Tibial nerve (tissue), 4 donors: ENCODE results near the gene PCDH9.

Experiments used
- EP300 ChIP-seq, 2 donors: sonication (generic); formaldehyde crosslinking; IDR thresholded peaks; one replicate each; pipeline ENCODE4 v1.6.1; 2017; ENCODE audit warnings: antibody characterized with exemption in 2 of 2, mild to moderate bottlenecking in 1 of 2
- TF ChIP-seq, protein P1 (sequence below), 5 experiments: fragments of 200-600 bp in 3 of 5; fragments of 450-650 bp in 2 of 5; sonication (generic) in 3 of 5; IDR thresholded peaks; one replicate each; pipeline ENCODE4 v1.5.1; 2016 to 2019; ENCODE audit warnings: antibody characterized with exemption in 5 of 5, mild to moderate bottlenecking in 3 of 5, moderate library complexity in 2 of 5

DNA sequence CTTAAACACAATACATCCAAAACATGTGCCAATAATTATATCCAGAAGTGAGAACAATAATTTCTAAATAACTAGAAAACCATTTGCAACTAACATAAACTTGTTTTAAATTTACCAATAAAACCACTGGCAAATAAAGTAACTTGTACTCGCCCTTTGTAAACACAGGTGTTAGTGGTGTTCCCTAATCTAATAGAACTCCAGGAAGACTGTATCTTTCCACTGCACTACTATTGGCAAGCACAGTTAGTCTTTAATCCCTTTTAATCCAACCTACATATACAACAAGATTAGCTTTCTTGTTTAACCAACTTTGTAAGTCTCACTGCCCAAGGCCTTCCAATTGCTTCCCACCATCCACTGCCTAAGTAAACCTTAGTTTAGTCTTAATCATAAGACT lies 79.5 kb downstream of the PCDH9 start:
- no peak for TF ChIP-seq EP300 (IDR thresholded peaks at IDR 0.05)
- TF ChIP-seq, protein P1, sequence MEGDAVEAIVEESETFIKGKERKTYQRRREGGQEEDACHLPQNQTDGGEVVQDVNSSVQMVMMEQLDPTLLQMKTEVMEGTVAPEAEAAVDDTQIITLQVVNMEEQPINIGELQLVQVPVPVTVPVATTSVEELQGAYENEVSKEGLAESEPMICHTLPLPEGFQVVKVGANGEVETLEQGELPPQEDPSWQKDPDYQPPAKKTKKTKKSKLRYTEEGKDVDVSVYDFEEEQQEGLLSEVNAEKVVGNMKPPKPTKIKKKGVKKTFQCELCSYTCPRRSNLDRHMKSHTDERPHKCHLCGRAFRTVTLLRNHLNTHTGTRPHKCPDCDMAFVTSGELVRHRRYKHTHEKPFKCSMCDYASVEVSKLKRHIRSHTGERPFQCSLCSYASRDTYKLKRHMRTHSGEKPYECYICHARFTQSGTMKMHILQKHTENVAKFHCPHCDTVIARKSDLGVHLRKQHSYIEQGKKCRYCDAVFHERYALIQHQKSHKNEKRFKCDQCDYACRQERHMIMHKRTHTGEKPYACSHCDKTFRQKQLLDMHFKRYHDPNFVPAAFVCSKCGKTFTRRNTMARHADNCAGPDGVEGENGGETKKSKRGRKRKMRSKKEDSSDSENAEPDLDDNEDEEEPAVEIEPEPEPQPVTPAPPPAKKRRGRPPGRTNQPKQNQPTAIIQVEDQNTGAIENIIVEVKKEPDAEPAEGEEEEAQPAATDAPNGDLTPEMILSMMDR (IDR thresholded peaks at IDR 0.05) = no peak
